Measurements from ENCODE around the gene KCTD21. TPM values are rescaled to one million over a fixed set of nuclear protein-coding genes. Genes with fewer than 3 reads are reported as not detected.

Gene KCTD21
- total RNA-seq, 4 donors from 2014 or later = 6.6 to 20.4 (median 8.7) TPM

DNA sequence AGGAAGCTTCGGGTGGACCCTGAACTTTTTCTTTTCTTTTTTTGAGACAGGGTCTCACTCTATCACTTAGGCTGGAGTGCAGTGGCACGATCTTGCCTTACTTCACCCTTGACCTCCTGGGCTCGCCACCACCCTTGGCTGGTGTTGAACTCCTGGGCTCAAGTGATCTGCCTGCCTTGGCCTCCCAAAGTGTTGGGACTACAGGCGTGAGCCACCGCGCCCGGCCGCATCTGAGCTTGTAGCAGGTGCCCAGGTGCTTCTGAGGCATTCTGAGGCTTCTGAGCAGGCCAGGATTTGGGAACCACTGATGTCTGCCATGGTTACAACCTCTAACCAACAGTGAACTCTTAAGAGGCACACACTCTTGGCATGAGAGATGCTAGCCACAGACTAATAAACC is 5.4 kb upstream of the KCTD21 start:
- no peak for DNase-seq (ENCODE audit: low spot score in 2 of 2)
- no peaks in the 10 kb centered on the region for H3K9me3 ChIP-seq
- no peak overlapping the region for H3K4me3 ChIP-seq
- no peak overlapping the region for H3K27ac ChIP-seq
- peaks cover 0 to 41% (median 16%) of the 10 kb centered on the region in 4 donors for H3K4me1 ChIP-seq
- WGBS, 2 donors = 92 to 93% methylated on average over 8 of the region's 8 CpGs
- TF ChIP-seq EP300 (IDR thresholded peaks at IDR 0.05) (no peak), POLR2A (IDR thresholded peaks at IDR 0.05) (no peak)
- TF ChIP-seq, protein P1, sequence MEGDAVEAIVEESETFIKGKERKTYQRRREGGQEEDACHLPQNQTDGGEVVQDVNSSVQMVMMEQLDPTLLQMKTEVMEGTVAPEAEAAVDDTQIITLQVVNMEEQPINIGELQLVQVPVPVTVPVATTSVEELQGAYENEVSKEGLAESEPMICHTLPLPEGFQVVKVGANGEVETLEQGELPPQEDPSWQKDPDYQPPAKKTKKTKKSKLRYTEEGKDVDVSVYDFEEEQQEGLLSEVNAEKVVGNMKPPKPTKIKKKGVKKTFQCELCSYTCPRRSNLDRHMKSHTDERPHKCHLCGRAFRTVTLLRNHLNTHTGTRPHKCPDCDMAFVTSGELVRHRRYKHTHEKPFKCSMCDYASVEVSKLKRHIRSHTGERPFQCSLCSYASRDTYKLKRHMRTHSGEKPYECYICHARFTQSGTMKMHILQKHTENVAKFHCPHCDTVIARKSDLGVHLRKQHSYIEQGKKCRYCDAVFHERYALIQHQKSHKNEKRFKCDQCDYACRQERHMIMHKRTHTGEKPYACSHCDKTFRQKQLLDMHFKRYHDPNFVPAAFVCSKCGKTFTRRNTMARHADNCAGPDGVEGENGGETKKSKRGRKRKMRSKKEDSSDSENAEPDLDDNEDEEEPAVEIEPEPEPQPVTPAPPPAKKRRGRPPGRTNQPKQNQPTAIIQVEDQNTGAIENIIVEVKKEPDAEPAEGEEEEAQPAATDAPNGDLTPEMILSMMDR (IDR thresholded peaks at IDR 0.05) = no peak
- H3K27me3 ChIP-seq = no peaks in the 10 kb centered on the region
- H3K36me3 ChIP-seq = peaks cover 0 to 22% (median 0%) of the 10 kb centered on the region in 3 donors

- no peak for TF ChIP-seq EP300 (IDR thresholded peaks at IDR 0.05)
- TF ChIP-seq, protein P1 (IDR thresholded peaks at IDR 0.05) = no peak
- no peak for TF ChIP-seq POLR2A (IDR thresholded peaks at IDR 0.05)
- H3K9me3 ChIP-seq = no peaks in the 10 kb centered on the region
- WGBS, 2 donors = 74 to 79% methylated on average over 4 of the region's 4 CpGs
- H3K27ac ChIP-seq = peak overlapping the region in 2 of 4 donors; percentile 41 to 46
- no peaks in the 10 kb centered on the region for H3K27me3 ChIP-seq
- H3K4me1 ChIP-seq = peaks cover 0 to 41% (median 16%) of the 10 kb centered on the region in 4 donors
- peaks cover 0 to 13% (median 0%) of the 10 kb centered on the region in 3 donors for H3K36me3 ChIP-seq
- no peak for DNase-seq (ENCODE audit: low spot score in 2 of 2)
- H3K4me3 ChIP-seq = no peak overlapping the region
These were observed 4.5 kb upstream of the KCTD21 start for GRCh38 chr11:78192911-78193351.

DNA sequence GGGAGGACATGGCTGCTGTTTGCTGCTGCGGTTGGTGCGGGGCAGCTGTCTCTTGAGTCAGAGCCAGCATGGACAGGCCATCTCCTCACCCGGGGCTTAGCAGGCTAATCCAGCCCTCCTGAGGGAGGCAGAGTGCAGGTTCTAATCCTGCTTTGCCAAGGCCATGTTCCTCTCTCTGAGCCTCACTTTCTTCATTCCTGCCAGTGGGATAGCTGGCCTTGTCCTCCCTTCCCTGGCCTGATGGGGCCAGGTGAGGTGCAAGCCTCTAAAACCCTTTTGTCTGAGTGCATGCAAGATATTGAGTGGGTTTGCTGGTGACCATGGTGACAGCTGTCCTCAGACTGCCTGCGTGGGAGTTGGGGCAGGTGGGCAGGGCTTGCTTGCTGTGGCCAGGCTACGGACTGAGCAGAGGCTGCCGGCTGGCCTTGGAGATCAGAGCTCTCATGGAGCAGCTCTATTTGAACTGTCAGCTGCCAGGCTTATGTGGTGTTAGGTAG is 3.8 kb upstream of the KCTD21 start:
- H3K4me1 ChIP-seq = peaks cover 0 to 47% (median 16%) of the 10 kb centered on the region in 4 donors
- TF ChIP-seq POLR2A (IDR thresholded peaks at IDR 0.05) (no peak), EP300 (IDR thresholded peaks at IDR 0.05) (no peak)
- TF ChIP-seq, protein P1 (IDR thresholded peaks at IDR 0.05) = no peak
- H3K4me3 ChIP-seq = no peak overlapping the region
- DNase-seq (ENCODE audit: low spot score in 2 of 2) = no peak
- WGBS, 2 donors = 54 to 55% methylated on average over 4 to 6 of the region's 6 CpGs
- peak overlapping the region in 2 of 4 donors; percentile 41 to 46 for H3K27ac ChIP-seq
- H3K9me3 ChIP-seq = no peaks in the 10 kb centered on the region
- no peaks in the 10 kb centered on the region for H3K27me3 ChIP-seq
- peaks cover 0 to 7% (median 0%) of the 10 kb centered on the region in 3 donors for H3K36me3 ChIP-seq

DNA sequence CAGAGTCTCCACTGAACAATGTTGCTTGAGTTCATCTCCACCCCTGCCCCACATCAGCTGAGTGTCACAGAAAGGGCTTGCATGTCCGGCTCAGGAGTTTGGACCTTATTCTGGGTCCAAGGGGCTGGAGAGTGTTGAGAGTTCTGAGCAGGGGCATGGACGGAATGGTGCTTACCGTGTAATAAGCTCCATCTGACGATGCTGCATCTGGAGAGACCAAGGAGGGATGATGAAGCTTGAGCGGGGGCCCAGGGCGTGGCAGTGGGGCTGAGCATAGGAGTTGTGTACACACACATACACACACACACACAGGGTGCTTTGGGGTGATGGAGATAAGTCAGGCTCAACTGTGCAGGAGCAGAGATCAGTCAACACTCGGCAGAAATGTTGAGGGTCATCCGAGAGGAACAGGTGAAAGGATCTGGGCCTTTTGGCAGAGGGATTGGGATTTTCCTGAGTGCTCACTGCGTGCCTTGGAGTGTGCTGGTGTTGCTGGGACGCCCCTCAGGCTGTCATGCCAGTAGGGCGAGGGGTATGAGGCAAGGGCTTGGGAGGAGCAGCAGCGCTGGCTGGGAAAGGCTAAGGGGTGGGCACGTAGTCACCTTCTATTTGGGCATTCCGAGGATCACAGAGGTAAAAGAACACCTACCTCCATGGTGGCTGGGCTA is 2.6 kb upstream of the KCTD21 start:
- Histone ChIP-seq H3K36me3 (no peaks in the 10 kb centered on the region), H3K27ac (peak overlapping the region in 2 of 4 donors; percentile 63 to 91), H3K4me3 (no peak overlapping the region), H3K9me3 (no peaks in the 10 kb centered on the region), H3K27me3 (no peaks in the 10 kb centered on the region), H3K4me1 (peaks cover 0 to 60% (median 16%) of the 10 kb centered on the region in 4 donors)
- DNase-seq (ENCODE audit: low spot score in 2 of 2) = no peak
- WGBS, 2 donors = 76 to 83% methylated on average over 14 of the region's 14 CpGs
- TF ChIP-seq, protein P1 (IDR thresholded peaks at IDR 0.05) = no peak
- no peak for TF ChIP-seq POLR2A (IDR thresholded peaks at IDR 0.05)
- TF ChIP-seq EP300 (IDR thresholded peaks at IDR 0.05) = no peak

DNA sequence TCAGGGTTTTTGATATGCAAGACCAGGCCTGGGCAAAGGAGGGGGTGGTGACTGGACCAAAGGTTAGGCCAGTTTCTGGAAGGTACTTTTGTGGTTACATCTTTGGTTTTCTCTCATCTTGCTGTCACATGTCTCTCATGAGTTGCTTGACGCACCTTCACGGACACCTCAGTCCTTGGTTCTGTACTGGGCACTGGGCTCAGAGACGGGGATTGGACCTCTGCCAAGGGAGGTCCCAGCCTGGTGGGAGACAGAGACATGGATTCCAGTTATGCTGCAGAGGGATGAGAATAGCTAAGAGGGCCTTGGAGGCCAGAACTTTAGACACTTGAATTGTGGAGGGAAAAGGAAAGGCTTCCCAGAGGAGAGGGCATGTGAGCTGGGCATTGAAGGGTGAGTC is 1.9 kb upstream of the KCTD21 start:
- DNase-seq (ENCODE audit: low spot score in 2 of 2) = no peak
- TF ChIP-seq EP300 (IDR thresholded peaks at IDR 0.05) = no peak
- no peak for TF ChIP-seq POLR2A (IDR thresholded peaks at IDR 0.05)
- TF ChIP-seq, protein P1 (IDR thresholded peaks at IDR 0.05) = no peak
- Histone ChIP-seq H3K27me3 (no peaks in the 10 kb centered on the region), H3K9me3 (no peaks in the 10 kb centered on the region), H3K4me1 (peaks cover 0 to 66% (median 16%) of the 10 kb centered on the region in 4 donors), H3K27ac (peak overlapping the region in 2 of 4 donors; percentile 63 to 91), H3K4me3 (no peak overlapping the region), H3K36me3 (no peaks in the 10 kb centered on the region)
- WGBS, 2 donors = 59 to 69% methylated on average over 3 of the region's 3 CpGs

Data from tibial nerve (tissue), 4 donors.